HG03469 (cell line): Measurements from ENCODE around the gene BRME1.
A peak's percentile ranks its signal among the peaks of the same experiment; 100 is the strongest.

Source experiments
- ATAC-seq: cut with Tn5 transposase; IDR thresholded peaks from one replicate; pipeline ENCODE4 v1.9.1; 2021; ENCODE audit warnings: mild to moderate bottlenecking, moderate library complexity, moderate number of reproducible peaks; ENCODE audit not compliant: unreplicated experiment

BRME1 gene

GRCh38 chr19:13905634-13906520 lies at the start of gene BRME1, which contains the start of gene CC2D1A:
Gene BRME1, minus strand, starts transcription at chr19:13906117. Its CDS starts 1,225 bp downstream, at chr19:13904892.
Gene CC2D1A, plus strand, starts transcription at chr19:13906201. Its CDS starts 241 bp downstream, at chr19:13906442.
- no peak for ATAC-seq

DNA sequence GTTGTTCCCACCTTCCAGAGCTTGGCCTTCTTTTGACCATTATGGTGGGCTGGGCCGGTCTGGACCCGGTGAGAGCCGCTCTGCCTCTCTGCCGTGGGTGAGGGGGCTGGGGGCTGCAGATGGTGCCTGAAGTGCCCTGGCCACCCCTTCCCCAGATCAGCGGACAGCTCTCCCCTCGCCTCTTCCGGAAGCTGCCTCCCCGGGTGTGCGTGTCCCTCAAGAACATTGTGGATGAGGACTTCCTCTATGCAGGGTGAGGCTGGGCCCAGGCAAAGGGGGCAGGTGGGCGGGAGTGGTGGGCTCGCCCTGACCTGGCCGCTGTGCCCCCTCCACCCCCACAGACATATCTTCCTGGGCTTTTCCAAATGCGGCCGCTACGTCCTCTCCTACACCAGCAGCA lies 48.3 kb upstream of the BRME1 start:
- no peak for ATAC-seq

DNA sequence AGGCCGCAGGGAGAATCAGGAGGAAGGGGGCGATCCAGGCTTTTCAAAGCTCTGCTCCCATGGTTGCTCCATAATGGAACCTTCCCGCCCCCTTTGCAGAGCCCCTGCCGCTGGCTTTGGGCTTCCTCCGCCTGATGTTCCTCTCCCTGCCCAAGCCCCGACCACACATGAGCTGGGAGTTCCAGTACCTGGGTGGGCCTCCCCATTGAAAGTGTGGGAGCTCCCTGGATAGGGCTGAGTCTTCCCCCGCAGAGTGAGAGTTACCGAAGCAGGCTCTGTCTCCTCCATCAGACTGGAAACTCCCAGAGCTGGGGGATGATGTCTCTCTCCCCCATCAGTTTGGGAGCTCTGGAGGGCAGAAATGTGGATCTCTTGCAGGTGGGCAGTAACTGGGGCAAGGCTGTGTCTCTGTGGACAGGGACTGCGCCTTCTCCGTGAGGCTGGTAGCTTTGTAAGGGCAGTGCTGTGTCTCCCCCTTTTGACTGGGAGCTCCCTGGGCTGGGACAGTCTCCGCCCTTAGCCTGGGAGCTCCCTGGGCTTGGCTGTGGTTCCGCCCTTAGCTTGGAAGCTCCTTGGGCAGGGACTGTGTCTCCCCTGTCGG lies 47.1 kb upstream of the BRME1 start:
- no peak for ATAC-seq

GRCh38 chr19:13952154-13952930 lies 46.4 kb upstream of the BRME1 start, which contains the start of gene DCAF15:
Gene DCAF15, plus strand, starts transcription at chr19:13952509. Its CDS starts 4 bp downstream, at chr19:13952513.
- ATAC-seq: peak; percentile 77

GRCh38 chr19:13951799-13952153 lies 45.9 kb upstream of the BRME1 start:
- no peak for ATAC-seq

GRCh38 chr19:13951043-13951442 lies 45.1 kb upstream of the BRME1 start:
- no peak for ATAC-seq

- ATAC-seq: no peak
These were observed 40.5 kb upstream of the BRME1 start for GRCh38 chr19:13946414-13946813.

- ATAC-seq: no peak
These were observed 36.2 kb upstream of the BRME1 start for GRCh38 chr19:13942023-13942684.

GRCh38 chr19:13938301-13939064 lies 32.6 kb upstream of the BRME1 start, which contains the start of gene PODNL1:
Gene PODNL1, minus strand, starts transcription at chr19:13938417. Its CDS starts 236 bp downstream, at chr19:13938181.
- no peak for ATAC-seq

GRCh38 chr19:13937479-13938300 lies 31.8 kb upstream of the BRME1 start:
- no peak for ATAC-seq

- no peak for ATAC-seq
These were observed 30.0 kb upstream of the BRME1 start for GRCh38 chr19:13935765-13936510.

- ATAC-seq: no peak
These were observed 28.8 kb upstream of the BRME1 start for GRCh38 chr19:13934785-13935109.

DNA sequence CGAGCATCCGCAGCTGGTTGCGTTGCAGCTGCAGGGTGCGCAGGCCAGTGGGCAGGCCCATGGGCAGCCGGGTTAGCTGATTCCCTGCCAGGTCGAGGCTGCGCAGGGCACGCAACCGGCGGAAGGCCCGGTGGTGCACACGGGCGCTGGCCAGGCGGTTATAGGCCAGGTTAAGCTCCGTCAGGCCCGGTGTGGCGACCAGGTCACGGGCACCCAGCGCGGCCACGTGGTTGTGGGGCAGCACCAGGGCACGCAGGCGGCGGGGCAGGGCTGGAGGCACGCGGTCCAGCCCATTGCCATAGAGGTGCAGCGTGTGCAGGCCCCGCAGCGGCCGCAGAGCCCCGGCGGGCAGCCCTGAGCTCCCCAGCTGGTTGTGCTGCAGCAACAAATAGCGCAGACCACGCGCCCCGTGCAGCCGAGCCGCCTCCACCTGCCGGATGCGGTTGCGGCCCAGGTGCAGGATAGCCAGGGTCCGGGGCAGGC lies 27.0 kb upstream of the BRME1 start:
- ATAC-seq: no peak

GRCh38 chr19:13932149-13932637 lies 26.3 kb upstream of the BRME1 start:
- ATAC-seq: no peak

- no peak for ATAC-seq
These were observed 25.7 kb upstream of the BRME1 start for GRCh38 chr19:13931391-13932148.

GRCh38 chr19:13930402-13930801 lies 24.5 kb upstream of the BRME1 start:
- ATAC-seq: no peak

DNA sequence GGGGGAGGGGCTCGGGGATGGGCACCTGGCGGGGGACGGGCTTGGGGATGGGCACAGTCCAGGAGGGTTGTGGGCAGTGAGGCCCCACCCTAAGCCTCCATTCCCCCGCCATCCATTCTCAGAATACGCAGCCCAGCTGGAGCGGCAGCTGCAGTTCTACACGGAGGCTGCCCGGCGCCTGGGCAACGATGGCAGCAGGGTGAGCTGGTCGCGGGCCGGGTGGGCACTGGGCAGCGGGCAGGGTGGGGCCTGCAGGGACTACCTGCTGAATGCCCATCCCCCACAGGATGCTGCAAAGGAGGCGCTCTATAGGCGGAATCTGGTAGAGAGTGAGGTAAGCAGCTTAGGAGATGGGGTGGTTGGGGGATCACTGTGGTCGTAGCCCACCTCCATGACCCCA lies 24.0 kb upstream of the BRME1 start:
- ATAC-seq: no peak
